ENCODE results near the gene USP40.

DNA sequence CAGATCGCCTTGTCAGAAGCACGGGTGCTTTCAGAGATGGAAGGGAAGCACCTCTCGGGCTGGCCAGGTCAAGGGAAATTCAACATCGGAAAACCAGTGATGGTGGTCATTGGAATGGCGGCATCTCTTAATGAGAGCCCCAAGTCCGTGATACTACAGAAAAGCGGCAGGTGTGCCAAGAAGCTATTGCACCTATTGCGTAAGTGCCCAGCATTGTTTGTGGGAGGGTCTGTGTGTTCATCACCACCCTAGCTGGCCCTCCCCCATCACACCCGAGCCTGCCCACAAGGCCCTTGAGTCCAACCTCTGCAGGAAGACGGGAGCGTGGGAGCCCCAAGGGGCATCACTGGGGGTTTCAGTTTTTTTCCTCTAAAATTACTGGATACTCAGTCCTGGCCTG is 111.6 kb downstream of the USP40 start:
- TF ChIP-seq CTCF (IDR thresholded peaks at IDR 0.05) (no peak), POLR2A (IDR thresholded peaks at IDR 0.05) (no peak), POLR2AphosphoS5 (IDR thresholded peaks at IDR 0.05) (no peak)
